ENCODE measurements around the gene BEND5.

GRCh38 chr1:48693674-48694320 is 82.9 kb downstream of the BEND5 start:
- TF ChIP-seq CTCF (IDR thresholded peaks at IDR 0.05; ENCODE audit: low read depth, low read length, missing input control): no peak
- TF ChIP-seq RAD21 (IDR thresholded peaks at IDR 0.05): no peak
- TF ChIP-seq ATF3 (IDR thresholded peaks at IDR 0.05): no peak
- TF ChIP-seq NR2F2 (IDR thresholded peaks at IDR 0.05): no peak
- no peak for TF ChIP-seq GABPA (IDR thresholded peaks at IDR 0.05 in 1 of 2, conservative IDR thresholded peaks at IDR 0.05 in 1 of 2)
- TF ChIP-seq MAX (IDR thresholded peaks at IDR 0.05): no peak
- TF ChIP-seq TAF1 (conservative IDR thresholded peaks at IDR 0.05): no peak
- no peak for TF ChIP-seq ZBTB33 (IDR thresholded peaks at IDR 0.05)
- TF ChIP-seq YY1 (IDR thresholded peaks at IDR 0.05): no peak
